Type B pancreatic cell (in vitro differentiated cells): ENCODE results near the gene HTR3B. TPM values are rescaled to one million over a fixed set of nuclear protein-coding genes. Genes with fewer than 3 reads are reported as not detected.
"Not testable (repeated sequence)": the region's sequence is repeated elsewhere in the genome, so short reads cannot be mapped to it uniquely, and the experiment has no call there.

ENCODE experiments used
- DNase-seq: peaks from one replicate; pipeline ENCODE4 v3.0.0; 2021; ENCODE audit warnings: mixed read lengths; ENCODE audit not compliant: unreplicated experiment; ENCODE audit errors: extremely low spot score
- H3K27ac Mint-ChIP-seq: 2 replicates; pipeline ENCODE4 v1.8.0; 2021; ENCODE audit warnings: mild to moderate bottlenecking, mixed read lengths
- H3K27me3 Mint-ChIP-seq: 2 replicates; pipeline ENCODE4 v1.8.0; 2021; ENCODE audit warnings: mixed read lengths
- H3K36me3 Mint-ChIP-seq: 2 replicates; pipeline ENCODE4 v1.8.0; 2021; ENCODE audit warnings: mixed read lengths
- H3K4me1 Mint-ChIP-seq: one replicate; pipeline ENCODE4 v1.8.0; 2021; ENCODE audit warnings: mixed read lengths; ENCODE audit not compliant: unreplicated experiment
- H3K4me3 Mint-ChIP-seq: 2 replicates; pipeline ENCODE4 v1.8.0; 2021; ENCODE audit warnings: mild to moderate bottlenecking, mixed read lengths
- H3K9me3 Mint-ChIP-seq: 2 replicates; pipeline ENCODE4 v1.8.0; 2021; ENCODE audit warnings: mixed read lengths
- total RNA-seq: library from RNA; stranded (reverse); gene quantifications from 2 replicates; pipeline ENCODE4 v1.2.1, GENCODE V29; 2021; ENCODE audit warnings: low replicate concordance
- TF ChIP-seq, protein P1 (sequence below): fragments of 200-600 bp; sonication (generic); conservative IDR thresholded peaks from 2 replicates; pipeline ENCODE4 v1.5.0; 2021; ENCODE audit warnings: antibody characterized with exemption, mild to moderate bottlenecking

HTR3B gene
- total RNA-seq, 1 donor from 2014 or later = 0.17 TPM

GRCh38 chr11:113901141-113901540, 3.5 kb upstream of the HTR3B start:
- TF ChIP-seq, protein P1, sequence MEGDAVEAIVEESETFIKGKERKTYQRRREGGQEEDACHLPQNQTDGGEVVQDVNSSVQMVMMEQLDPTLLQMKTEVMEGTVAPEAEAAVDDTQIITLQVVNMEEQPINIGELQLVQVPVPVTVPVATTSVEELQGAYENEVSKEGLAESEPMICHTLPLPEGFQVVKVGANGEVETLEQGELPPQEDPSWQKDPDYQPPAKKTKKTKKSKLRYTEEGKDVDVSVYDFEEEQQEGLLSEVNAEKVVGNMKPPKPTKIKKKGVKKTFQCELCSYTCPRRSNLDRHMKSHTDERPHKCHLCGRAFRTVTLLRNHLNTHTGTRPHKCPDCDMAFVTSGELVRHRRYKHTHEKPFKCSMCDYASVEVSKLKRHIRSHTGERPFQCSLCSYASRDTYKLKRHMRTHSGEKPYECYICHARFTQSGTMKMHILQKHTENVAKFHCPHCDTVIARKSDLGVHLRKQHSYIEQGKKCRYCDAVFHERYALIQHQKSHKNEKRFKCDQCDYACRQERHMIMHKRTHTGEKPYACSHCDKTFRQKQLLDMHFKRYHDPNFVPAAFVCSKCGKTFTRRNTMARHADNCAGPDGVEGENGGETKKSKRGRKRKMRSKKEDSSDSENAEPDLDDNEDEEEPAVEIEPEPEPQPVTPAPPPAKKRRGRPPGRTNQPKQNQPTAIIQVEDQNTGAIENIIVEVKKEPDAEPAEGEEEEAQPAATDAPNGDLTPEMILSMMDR = no peak
- DNase-seq = no peak
- H3K36me3 Mint-ChIP-seq = no peaks in the 10 kb centered on the region
- peaks cover 38% of the 10 kb centered on the region for H3K27me3 Mint-ChIP-seq
- H3K4me3 Mint-ChIP-seq = no peak overlapping the region
- H3K9me3 Mint-ChIP-seq = no peaks in the 10 kb centered on the region
- no peak overlapping the region for H3K27ac Mint-ChIP-seq
- H3K4me1 Mint-ChIP-seq = peaks cover 13% of the 10 kb centered on the region

GRCh38 chr11:113906038-113906437, 1.4 kb downstream of the HTR3B start:
- TF ChIP-seq, protein P1 = peak; percentile 55
- H3K27me3 Mint-ChIP-seq = peaks cover 68% of the 10 kb centered on the region

DNA sequence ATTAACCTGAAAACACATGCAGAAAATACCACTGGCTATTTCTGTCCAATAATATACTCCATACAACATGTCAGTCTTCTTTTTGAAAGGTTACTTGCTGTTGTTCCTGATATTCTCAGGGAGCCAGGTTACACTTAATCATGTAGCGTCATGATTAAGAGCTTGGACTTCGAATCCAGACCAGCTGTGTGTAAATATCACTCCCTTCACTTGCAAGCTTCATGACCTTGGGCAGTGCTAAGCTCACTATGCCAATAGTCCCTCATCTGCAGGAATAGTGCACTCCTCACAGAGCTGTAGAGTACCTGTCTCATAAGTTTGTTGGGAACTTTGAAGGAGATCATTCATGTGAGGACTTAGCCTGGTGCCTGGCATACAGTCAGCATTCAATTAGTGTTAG, 1.9 kb downstream of the HTR3B start:
- H3K36me3 Mint-ChIP-seq = no peaks in the 10 kb centered on the region
- H3K4me3 Mint-ChIP-seq = no peak overlapping the region
- H3K9me3 Mint-ChIP-seq = no peaks in the 10 kb centered on the region
- TF ChIP-seq, protein P1 = no peak
- peaks cover 18% of the 10 kb centered on the region for H3K4me1 Mint-ChIP-seq
- DNase-seq = no peak
- peaks cover 66% of the 10 kb centered on the region for H3K27me3 Mint-ChIP-seq
- H3K27ac Mint-ChIP-seq = peak overlapping the region; percentile 59

More at GRCh38 chr11:113906038-113906437, 1.4 kb downstream of the HTR3B start:
- DNase-seq = no peak
- peak overlapping the region; percentile 59 for H3K27ac Mint-ChIP-seq
- H3K4me1 Mint-ChIP-seq = peaks cover 18% of the 10 kb centered on the region
- H3K36me3 Mint-ChIP-seq = no peaks in the 10 kb centered on the region
- H3K4me3 Mint-ChIP-seq = no peak overlapping the region
- H3K9me3 Mint-ChIP-seq = no peaks in the 10 kb centered on the region

GRCh38 chr11:113907152-113907551, 2.6 kb downstream of the HTR3B start:
- Mint-ChIP-seq H3K4me1 (peaks cover 18% of the 10 kb centered on the region), H3K4me3 (no peak overlapping the region), H3K36me3 (no peaks in the 10 kb centered on the region), H3K27ac (no peak overlapping the region), H3K27me3 (peaks cover 66% of the 10 kb centered on the region), H3K9me3 (no peaks in the 10 kb centered on the region)
- DNase-seq = no peak
- TF ChIP-seq, protein P1 = no peak

DNA sequence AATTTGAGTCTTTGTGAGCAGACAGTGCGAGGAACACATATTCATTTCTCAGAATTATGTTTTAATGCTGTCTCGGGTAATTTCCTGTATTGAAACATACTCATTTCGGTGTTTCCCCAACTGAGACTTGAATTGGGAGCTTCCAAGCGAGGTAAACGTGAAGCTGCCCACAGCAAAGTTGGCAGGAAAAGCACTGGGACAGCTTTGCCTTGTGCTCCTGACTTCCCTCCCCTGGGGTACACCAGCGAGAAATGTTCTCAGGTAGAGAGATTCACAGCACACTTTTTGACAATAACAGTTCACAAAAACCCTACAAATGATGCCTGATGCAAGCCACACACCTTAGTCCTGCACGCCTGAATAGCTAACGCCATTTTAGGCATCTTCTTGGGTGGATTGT, 3.1 kb downstream of the HTR3B start:
- Mint-ChIP-seq H3K4me1 (peaks cover 18% of the 10 kb centered on the region), H3K36me3 (no peaks in the 10 kb centered on the region), H3K4me3 (no peak overlapping the region), H3K27me3 (peaks cover 61% of the 10 kb centered on the region), H3K27ac (no peak overlapping the region), H3K9me3 (no peaks in the 10 kb centered on the region)
- DNase-seq = no peak
- TF ChIP-seq, protein P1 = no peak

DNA sequence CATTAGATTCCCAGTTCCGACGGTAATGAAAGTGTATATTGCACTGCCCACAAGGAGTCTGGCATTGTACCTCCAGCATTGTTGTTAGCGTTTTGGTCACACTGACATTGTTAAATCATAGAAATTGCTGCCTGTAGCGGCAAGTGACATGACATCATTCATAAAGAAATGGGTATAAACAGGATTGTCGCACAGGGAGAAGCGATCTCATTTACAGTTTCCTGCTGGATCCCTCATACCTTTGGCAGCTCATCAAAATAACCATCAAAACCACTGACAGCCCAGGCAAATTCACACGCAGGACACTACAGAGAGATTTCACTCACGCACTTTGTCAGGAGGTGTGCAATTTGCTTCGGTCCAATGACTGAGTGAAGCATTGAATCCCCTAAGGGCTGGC, 3.5 kb downstream of the HTR3B start:
- no peak for DNase-seq
- no peak overlapping the region for H3K4me3 Mint-ChIP-seq
- no peaks in the 10 kb centered on the region for H3K36me3 Mint-ChIP-seq
- TF ChIP-seq, protein P1 = no peak
- no peaks in the 10 kb centered on the region for H3K9me3 Mint-ChIP-seq
- H3K4me1 Mint-ChIP-seq = peaks cover 18% of the 10 kb centered on the region
- H3K27ac Mint-ChIP-seq = no peak overlapping the region
- H3K27me3 Mint-ChIP-seq = peaks cover 57% of the 10 kb centered on the region

GRCh38 chr11:113911491-113911890, 6.9 kb downstream of the HTR3B start:
- H3K36me3 Mint-ChIP-seq = not testable (repeated sequence)

More at GRCh38 chr11:113911491-113911890, 6.9 kb downstream of the HTR3B start:
- not testable (repeated sequence) for H3K27ac Mint-ChIP-seq, DNase-seq, H3K4me1 Mint-ChIP-seq, H3K4me3 Mint-ChIP-seq, H3K9me3 Mint-ChIP-seq
- peaks cover 38% of the 10 kb centered on the region for H3K27me3 Mint-ChIP-seq
